Endothelial cell of umbilical vein (primary cell): ENCODE measurements around the gene C4A.
"Not testable (repeated sequence)": the region's sequence is repeated elsewhere in the genome, so short reads cannot be mapped to it uniquely, and the experiment has no call there.

ENCODE experiments used
- POLR2A ChIP-seq: IDR thresholded peaks from 2 replicates; pipeline ENCODE4 v1.6.1; 2012; ENCODE audit warnings: low read depth, mild to moderate bottlenecking, control low read depth, low read length
- TF ChIP-seq, protein P1 (sequence below), 2 donors: IDR thresholded peaks; 1 replicate in 1 of 2; 2 replicates in 1 of 2; pipeline ENCODE4 v1.5.1; 2011; ENCODE audit warnings: low read length in 2 of 2, mild to moderate bottlenecking in 2 of 2, moderate library complexity in 2 of 2, control low read depth in 1 of 2, inconsistent platforms in 1 of 2, low read depth in 1 of 2; ENCODE audit not compliant: insufficient read depth in 1 of 2; ENCODE audit errors: extremely low read depth in 1 of 2

GRCh38 chr6:32013738-32014137, 31.9 kb downstream of the C4A start:
- not testable (repeated sequence) for TF ChIP-seq POLR2A
- TF ChIP-seq, protein P1, sequence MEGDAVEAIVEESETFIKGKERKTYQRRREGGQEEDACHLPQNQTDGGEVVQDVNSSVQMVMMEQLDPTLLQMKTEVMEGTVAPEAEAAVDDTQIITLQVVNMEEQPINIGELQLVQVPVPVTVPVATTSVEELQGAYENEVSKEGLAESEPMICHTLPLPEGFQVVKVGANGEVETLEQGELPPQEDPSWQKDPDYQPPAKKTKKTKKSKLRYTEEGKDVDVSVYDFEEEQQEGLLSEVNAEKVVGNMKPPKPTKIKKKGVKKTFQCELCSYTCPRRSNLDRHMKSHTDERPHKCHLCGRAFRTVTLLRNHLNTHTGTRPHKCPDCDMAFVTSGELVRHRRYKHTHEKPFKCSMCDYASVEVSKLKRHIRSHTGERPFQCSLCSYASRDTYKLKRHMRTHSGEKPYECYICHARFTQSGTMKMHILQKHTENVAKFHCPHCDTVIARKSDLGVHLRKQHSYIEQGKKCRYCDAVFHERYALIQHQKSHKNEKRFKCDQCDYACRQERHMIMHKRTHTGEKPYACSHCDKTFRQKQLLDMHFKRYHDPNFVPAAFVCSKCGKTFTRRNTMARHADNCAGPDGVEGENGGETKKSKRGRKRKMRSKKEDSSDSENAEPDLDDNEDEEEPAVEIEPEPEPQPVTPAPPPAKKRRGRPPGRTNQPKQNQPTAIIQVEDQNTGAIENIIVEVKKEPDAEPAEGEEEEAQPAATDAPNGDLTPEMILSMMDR (IDR thresholded peaks at IDR 0.05; ENCODE audit: extremely low read depth in 1 of 2, insufficient read depth in 1 of 2, low read depth in 1 of 2, low read length in 2 of 2) = not testable (repeated sequence)
